ENCODE data around the gene CYB561A3.
"Not testable (repeated sequence)": the region's sequence is repeated elsewhere in the genome, so short reads cannot be mapped to it uniquely, and the experiment has no call there.

CYB561A3 gene

GRCh38 chr11:61361741-61362541 is at the start of gene CYB561A3, which contains the start of gene TMEM138:
TSS of gene CYB561A3 (minus strand) at chr11:61361882. CDS start at chr11:61356713, 5,169 bp downstream.
TSS of gene TMEM138 (plus strand) at chr11:61362374. CDS start at chr11:61364391, 2,017 bp downstream.
- FAIRE-seq: no peak

- no peak for FAIRE-seq
Observed at GRCh38 chr11:61406991-61407728, 45.5 kb upstream of the CYB561A3 start.

DNA sequence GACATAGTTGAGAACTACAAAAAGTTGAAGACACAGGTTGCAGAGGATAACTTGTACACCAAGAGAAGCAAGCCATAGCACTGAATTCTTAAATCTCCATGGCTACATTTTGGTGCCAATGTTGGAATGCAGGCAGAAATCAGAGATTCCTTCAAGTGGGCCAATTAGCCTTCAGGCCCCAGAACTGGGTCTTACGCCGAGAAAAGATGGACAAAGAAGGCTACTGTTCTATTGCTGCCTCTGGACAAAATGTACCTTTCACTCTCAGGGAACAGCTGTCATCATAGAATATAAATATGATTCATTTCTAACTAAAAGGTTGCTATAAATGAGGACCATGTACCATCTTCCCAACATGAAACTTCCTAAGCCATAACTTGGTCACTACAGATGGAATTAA is 44.4 kb upstream of the CYB561A3 start:
- FAIRE-seq: no peak

GRCh38 chr11:61404641-61405040 is 43.0 kb upstream of the CYB561A3 start:
- no peak for FAIRE-seq

DNA sequence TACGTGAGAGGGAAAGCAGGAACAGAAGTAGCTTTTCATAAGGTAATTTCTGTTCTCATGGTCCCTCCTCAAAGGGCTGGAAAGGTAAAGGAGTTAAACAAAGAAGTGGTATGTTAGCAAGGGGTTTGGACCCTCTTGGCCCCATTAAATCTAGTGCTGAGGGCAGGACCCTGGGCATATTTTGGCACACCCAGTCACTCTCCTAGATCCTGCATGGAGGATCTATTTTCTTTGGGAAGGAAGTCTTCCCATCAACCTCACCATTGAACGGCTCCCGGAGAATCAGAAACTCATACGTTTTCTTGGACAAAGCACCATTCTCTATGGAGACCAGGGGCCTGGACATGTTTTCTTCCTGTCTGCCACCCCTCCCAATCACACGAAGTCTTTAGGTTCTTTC is 42.4 kb upstream of the CYB561A3 start:
- FAIRE-seq: no peak

GRCh38 chr11:61403658-61404057 is 42.0 kb upstream of the CYB561A3 start:
- no peak for FAIRE-seq

GRCh38 chr11:61401573-61401972 is 39.9 kb upstream of the CYB561A3 start:
- no peak for FAIRE-seq

GRCh38 chr11:61401173-61401572 is 39.5 kb upstream of the CYB561A3 start:
- no peak for FAIRE-seq

GRCh38 chr11:61392981-61393595 is 31.4 kb upstream of the CYB561A3 start:
- no peak for FAIRE-seq

- FAIRE-seq: no peak
Observed at GRCh38 chr11:61390161-61390560, 28.5 kb upstream of the CYB561A3 start.

DNA sequence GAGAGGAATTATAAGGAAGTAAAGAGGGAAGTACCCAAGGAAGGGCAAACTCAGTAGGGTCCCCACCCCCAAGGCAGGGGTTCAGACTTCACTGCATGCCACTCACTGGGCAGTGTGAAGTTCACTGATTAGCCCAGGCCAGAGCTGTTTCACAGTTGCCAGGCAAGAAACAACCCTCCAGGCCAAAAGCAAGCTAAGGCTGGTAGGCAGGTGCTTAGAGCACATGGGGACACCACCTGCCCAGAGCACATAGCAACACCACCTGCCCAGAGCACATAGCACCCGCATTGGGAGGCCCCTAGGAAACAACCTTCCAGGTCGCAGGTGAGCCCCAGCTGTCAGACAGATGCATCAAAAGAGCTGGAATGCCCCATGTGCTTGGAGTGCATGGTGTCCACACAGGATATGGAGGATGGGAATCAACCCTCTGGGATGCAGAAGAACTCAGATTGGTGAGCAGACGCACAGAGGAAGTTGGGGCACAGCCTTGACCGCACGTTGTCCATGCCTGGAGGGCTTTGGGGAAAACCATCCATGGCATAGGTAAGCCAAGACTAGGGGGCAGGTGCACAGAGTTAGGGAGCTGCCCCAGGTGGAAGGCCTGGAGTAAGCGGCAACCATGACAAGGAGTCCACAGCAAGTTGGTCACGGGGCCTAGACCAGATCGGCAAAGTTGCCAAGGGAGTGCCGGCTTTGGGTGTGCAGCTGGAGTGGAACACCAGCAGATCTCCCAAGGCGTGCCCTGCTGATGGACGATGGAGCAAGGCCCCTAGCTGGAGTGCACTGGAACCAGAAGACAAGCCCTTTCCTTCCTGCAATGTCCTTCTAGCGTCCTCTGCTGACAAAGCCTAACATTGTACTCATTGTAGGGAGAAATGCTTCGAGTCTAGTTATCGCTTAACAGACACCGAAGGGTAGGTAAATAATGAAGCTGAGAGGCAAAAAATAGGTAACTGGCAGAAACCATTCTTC is 22.9 kb upstream of the CYB561A3 start:
- no peak for FAIRE-seq

DNA sequence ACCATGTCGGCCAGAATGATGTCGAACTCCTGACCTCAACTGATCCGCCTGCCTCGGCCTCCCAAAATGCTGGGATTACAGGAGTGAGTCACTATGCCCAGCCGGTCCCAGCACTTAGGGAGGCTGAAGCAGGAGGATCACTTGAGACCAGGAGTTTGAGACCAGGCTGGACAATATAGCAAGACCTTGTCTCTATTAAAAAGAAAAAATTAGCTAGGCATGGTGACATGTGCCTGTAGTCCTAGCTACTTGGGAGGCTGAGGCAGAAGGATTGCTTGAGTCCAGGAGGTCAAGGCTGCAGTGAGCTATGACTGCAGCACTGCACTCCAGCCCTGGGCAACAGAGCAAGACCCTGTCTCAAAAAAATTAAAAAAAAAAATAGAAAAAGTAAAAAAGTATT is 22.2 kb upstream of the CYB561A3 start:
- FAIRE-seq: not testable (repeated sequence)

DNA sequence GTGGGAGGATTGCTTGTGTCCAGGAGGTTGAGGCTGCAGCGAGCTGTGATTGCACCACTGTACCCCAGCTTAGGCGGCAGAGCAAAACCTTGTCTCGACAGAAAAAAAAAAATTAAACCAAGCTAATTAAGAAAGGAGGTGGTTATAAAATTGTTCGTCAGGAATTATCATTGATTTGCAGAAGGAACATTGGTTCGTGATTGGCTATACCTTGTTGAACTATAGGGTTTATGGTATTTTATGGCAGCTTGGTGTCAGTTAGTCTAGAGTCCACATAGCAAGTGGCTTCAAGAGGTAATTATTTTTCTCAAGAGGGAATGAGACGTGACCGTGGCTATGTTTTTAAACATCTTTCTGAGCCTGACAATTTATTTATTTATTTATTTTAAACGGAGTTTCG is 19.2 kb upstream of the CYB561A3 start:
- no peak for FAIRE-seq

GRCh38 chr11:61378713-61379313 is 17.1 kb upstream of the CYB561A3 start:
- FAIRE-seq: no peak

DNA sequence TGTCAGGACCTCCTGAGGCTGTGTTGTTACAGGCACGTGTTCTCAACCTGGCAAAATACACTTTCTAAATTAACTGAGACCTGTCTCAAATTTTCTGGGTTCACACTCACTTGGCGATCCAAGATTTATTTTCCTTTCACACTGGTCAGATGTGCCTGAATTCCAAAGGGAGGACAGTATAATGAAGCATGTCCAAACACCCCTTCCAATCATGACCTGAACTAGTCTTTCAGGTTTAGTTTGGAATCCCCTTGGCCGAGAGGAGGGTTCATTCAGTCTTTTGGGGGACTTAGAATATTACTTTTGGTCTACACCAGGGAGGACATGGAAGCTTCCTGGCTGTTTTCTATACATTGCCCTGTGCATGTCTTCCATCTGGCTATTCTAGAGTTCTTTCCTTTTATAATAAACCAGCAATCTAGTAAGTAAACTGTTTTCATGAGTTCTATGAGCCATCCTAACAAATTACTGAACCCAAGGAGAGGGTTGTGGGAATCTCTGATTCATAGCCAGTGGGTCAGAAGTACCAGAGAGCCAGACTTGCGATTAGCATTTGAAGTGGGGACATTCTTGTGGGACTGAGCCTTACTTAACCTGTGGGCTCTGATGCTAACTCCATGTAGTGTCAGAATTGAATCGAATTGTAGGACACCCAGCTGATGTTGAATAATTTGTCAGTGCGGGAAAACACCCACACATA is 15.9 kb upstream of the CYB561A3 start:
- FAIRE-seq: no peak

- no peak for FAIRE-seq
Observed at GRCh38 chr11:61375761-61376108, 14.1 kb upstream of the CYB561A3 start.

DNA sequence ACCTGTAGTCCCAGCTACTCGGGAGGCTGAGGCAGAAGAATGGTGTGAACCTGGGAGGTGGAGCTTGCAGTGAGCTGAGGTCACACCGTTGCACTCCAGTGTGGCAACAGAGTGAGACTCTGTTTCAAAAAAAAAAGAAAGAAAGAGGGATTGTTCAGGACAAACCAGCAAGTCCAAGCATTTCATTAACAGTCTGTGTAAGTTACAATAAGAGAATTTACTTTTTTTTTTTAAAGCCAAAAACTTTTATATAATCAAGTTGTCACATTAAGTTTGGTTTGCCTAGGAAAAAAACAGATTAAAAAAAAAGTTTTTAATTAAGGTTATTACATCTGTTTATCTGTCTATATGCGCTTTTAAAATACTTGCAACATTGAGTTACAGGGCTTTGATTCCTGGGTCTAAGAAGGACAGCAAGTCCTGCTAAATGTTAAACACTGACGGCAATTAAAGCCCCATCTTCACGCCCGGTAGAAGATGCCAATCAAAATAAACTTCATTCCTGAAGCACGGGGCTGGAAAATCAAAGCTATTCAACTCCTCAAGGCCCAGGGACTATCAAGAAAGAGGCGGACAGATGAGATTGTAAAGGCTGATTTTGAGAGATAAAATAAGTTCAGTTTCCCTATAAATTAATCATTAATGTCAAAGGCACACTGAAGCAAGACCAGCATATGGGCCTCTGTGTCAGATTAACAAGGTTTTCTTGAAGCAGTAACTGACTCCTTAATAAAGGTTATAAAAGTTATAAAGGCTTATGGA is 11.2 kb upstream of the CYB561A3 start:
- no peak for FAIRE-seq

GRCh38 chr11:61370349-61371005 is 8.8 kb upstream of the CYB561A3 start:
- no peak for FAIRE-seq

- FAIRE-seq: no peak
Observed at GRCh38 chr11:61369372-61370348, 8.0 kb upstream of the CYB561A3 start.
